Smooth muscle cell (in vitro differentiated cells): ENCODE data around the gene LRRC74B. TPM values are rescaled to one million over a fixed set of nuclear protein-coding genes. Genes with fewer than 3 reads are reported as not detected.

Experiments
- DNase-seq: peaks from one replicate; lab custom pipeline; 2025; ENCODE audit not compliant: unreplicated experiment; lab: John Stamatoyannopoulos, UW
- H2AFZ ChIP-seq: fragments of 200-600 bp; sonication (generic); 2 replicates; pipeline ENCODE4 v1.6.0; 2016; ENCODE audit warnings: antibody characterized with exemption, low read depth, mild to moderate bottlenecking
- H3F3A ChIP-seq: fragments of 200-600 bp; sonication (generic); 2 replicates; pipeline ENCODE4 v1.6.0; 2017; ENCODE audit warnings: antibody characterized with exemption, low read depth
- H3K27ac ChIP-seq: fragments of 200-600 bp; sonication (generic); 2 replicates; pipeline ENCODE4 v1.5.1; 2016; ENCODE audit warnings: low read depth, mild to moderate bottlenecking
- H3K27me3 ChIP-seq: fragments of 200-600 bp; sonication (generic); 2 replicates; pipeline ENCODE4 v1.6.1; 2016; ENCODE audit warnings: low read depth, mild to moderate bottlenecking
- H3K36me3 ChIP-seq: fragments of 200-600 bp; sonication (generic); 2 replicates; pipeline ENCODE4 v1.5.1; 2016; ENCODE audit warnings: low read depth
- H3K4me1 ChIP-seq: fragments of 200-600 bp; sonication (generic); 2 replicates; pipeline ENCODE4 v1.5.1; 2016; ENCODE audit warnings: low read depth
- H3K4me2 ChIP-seq: fragments of 200-600 bp; sonication (generic); 2 replicates; pipeline ENCODE4 v1.6.0; 2016; ENCODE audit warnings: mild to moderate bottlenecking
- H3K4me3 ChIP-seq: fragments of 200-600 bp; sonication (generic); 2 replicates; pipeline ENCODE4 v1.5.1; 2016; ENCODE audit warnings: mild to moderate bottlenecking
- H3K79me2 ChIP-seq: fragments of 200-600 bp; sonication (generic); 2 replicates; pipeline ENCODE4 v1.6.0; 2016; ENCODE audit warnings: low read depth, mild to moderate bottlenecking
- H3K9ac ChIP-seq: fragments of 200-600 bp; sonication (generic); 2 replicates; pipeline ENCODE4 v1.6.0; 2016; ENCODE audit warnings: low read depth
- H3K9me3 ChIP-seq: fragments of 200-600 bp; sonication (generic); replicated peaks from 2 replicates; pipeline ENCODE4 v1.5.1; 2016; ENCODE audit warnings: low read depth
- H4K20me1 ChIP-seq: fragments of 200-600 bp; sonication (generic); 2 replicates; pipeline ENCODE4 v1.6.0; 2016; ENCODE audit warnings: low read depth
- WGBS: methylation state at CpG from one replicate; pipeline ENCODE4 v1.1.7; 2016; ENCODE audit warnings: low lambda C conversion rate; 5-methylcytosine and 5-hydroxymethylcytosine counted together
- polyA plus RNA-seq: library from polyadenylated mRNA; unstranded; fragments of >200 nt; fragmentation: Nextera tagmentation; extraction: Ambion mirVana; gene quantifications from 2 replicates; pipeline ENCODE4 v1.2.1, GENCODE V29; 2016
- total RNA-seq: library from RNA; depleted of rRNA; stranded (reverse); fragments of >200 nt; gene quantifications from 2 replicates; pipeline ENCODE4 v1.2.3, GENCODE V29; 2014
- TF ChIP-seq, protein P1 (sequence below): fragments of 200-600 bp; sonication (generic); IDR thresholded peaks from 2 replicates; pipeline ENCODE4 v1.5.1; 2017; ENCODE audit warnings: borderline replicate concordance, mild to moderate bottlenecking, antibody characterized with exemption; ENCODE audit not compliant: insufficient read depth, poor library complexity, severe bottlenecking

The LRRC74B gene
- total and polyA plus RNA-seq, 2 experiments from 2014 or later, result not detected

DNA sequence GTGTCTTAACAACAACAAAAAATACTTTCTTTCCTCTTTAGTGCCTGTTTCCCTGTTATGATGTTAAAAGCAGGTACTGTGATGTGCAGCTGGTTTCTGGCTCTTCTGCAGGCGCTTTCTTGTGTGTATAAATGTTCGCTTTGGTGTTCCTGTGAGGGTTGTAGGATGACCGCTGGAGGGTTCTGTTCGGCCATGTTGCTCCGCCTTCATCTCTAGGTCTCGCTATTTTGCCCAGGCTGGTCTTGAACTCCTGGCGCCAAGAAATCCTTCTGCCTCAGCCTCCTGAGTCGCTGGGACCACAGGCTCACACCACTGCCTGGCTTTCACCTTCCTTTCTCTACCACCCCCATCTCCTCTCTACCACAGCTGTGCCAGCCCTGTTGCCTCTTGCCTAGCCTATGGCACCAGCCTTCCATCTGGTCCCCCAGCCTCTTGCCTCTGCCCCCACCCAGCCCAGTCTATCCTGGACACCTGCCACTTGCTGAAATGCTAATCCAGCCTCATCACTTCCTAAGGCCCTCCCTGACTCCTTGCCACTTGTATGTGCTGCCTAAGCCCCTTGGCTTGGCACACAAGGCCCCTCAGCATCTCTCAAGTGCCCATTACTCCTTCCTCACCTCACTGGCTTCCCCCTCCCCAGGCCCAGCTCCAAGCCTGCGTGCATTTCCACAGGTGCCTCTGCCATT, 5.5 kb downstream of the LRRC74B start:
- TF ChIP-seq, protein P1, sequence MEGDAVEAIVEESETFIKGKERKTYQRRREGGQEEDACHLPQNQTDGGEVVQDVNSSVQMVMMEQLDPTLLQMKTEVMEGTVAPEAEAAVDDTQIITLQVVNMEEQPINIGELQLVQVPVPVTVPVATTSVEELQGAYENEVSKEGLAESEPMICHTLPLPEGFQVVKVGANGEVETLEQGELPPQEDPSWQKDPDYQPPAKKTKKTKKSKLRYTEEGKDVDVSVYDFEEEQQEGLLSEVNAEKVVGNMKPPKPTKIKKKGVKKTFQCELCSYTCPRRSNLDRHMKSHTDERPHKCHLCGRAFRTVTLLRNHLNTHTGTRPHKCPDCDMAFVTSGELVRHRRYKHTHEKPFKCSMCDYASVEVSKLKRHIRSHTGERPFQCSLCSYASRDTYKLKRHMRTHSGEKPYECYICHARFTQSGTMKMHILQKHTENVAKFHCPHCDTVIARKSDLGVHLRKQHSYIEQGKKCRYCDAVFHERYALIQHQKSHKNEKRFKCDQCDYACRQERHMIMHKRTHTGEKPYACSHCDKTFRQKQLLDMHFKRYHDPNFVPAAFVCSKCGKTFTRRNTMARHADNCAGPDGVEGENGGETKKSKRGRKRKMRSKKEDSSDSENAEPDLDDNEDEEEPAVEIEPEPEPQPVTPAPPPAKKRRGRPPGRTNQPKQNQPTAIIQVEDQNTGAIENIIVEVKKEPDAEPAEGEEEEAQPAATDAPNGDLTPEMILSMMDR, result no peak
- Histone ChIP-seq H3K4me3 (no peak overlapping the region), H3K36me3 (no peaks in the 10 kb centered on the region), H3K4me2 (no peak overlapping the region), H3K27ac (no peak overlapping the region), H2AFZ (no peak overlapping the region), H4K20me1 (no peaks in the 10 kb centered on the region), H3K9me3 (no peaks in the 10 kb centered on the region), H3K79me2 (no peaks in the 10 kb centered on the region), H3K4me1 (no peaks in the 10 kb centered on the region), H3K9ac (no peak overlapping the region), H3F3A (no peaks in the 10 kb centered on the region), H3K27me3 (no peaks in the 10 kb centered on the region)
- WGBS, result 85% methylated on average over 9 of the region's 9 CpGs
- no peak for DNase-seq

GRCh38 chr22:21051831-21052400, 6.2 kb downstream of the LRRC74B start:
- no peak overlapping the region for H3K9ac ChIP-seq
- no peaks in the 10 kb centered on the region for H3K4me1 ChIP-seq
- TF ChIP-seq, protein P1, result no peak
- no peak overlapping the region for H3K4me2 ChIP-seq
- no peak overlapping the region for H3K4me3 ChIP-seq
- H3K36me3 ChIP-seq, result no peaks in the 10 kb centered on the region
- H4K20me1 ChIP-seq, result no peaks in the 10 kb centered on the region
- no peaks in the 10 kb centered on the region for H3K27me3 ChIP-seq
- WGBS, result 44% methylated on average over 8 of the region's 8 CpGs
- no peak for DNase-seq
- no peaks in the 10 kb centered on the region for H3K9me3 ChIP-seq
- H2AFZ ChIP-seq, result no peak overlapping the region
- H3F3A ChIP-seq, result no peaks in the 10 kb centered on the region
- H3K79me2 ChIP-seq, result no peaks in the 10 kb centered on the region
- H3K27ac ChIP-seq, result no peak overlapping the region

DNA sequence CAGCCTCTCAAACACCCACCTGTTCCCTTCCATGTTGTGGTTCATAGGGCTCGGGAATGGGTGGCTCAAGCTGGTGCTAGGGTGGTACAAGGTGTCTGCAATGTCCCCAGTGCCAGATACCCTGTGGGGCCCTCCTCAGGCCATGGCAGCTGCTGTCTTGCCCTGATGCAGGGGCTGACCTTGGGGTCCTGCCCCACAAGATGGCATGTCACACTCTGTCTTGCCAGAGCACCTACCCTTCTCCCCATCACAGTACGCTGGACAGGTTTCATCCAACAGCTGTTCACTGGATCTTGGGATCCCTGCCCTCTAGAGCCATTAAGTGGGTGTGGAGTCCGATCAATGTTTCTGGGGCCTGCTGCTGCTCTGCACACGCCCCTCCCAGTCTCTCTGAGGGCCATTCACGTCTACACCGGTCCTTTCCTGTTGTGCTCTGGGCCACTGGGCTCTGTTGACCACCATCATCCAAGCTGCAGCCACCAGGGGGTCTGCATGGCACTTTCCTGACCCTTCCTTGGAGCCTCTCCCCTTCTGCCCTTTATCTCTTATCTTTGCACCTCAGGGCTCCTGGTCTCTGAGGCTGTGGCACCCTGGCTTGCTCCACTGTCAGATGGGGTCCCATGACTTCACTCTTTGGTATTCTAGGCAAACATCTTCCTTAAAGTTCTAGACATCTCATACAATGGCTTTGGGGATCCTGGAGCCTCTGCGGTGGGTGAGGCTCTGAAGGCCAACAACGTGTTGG, 7.1 kb downstream of the LRRC74B start:
- TF ChIP-seq, protein P1, result no peak
- Histone ChIP-seq H3K27me3 (no peaks in the 10 kb centered on the region), H3K4me1 (no peaks in the 10 kb centered on the region), H3K4me2 (no peak overlapping the region), H4K20me1 (no peaks in the 10 kb centered on the region), H3F3A (no peaks in the 10 kb centered on the region), H2AFZ (no peak overlapping the region), H3K4me3 (no peak overlapping the region), H3K27ac (no peak overlapping the region), H3K79me2 (no peaks in the 10 kb centered on the region), H3K9me3 (no peaks in the 10 kb centered on the region), H3K36me3 (no peaks in the 10 kb centered on the region), H3K9ac (no peak overlapping the region)
- WGBS, result 90% methylated on average over 8 of the region's 8 CpGs
- DNase-seq, result no peak
